GM12872 (cell line): Measurements from ENCODE around the gene KARS1.
A peak's percentile ranks its signal among the peaks of the same experiment; 100 is the strongest.

Source experiments
- TF ChIP-seq, protein P1 (sequence below): IDR thresholded peaks from 3 replicates; pipeline ENCODE4 v1.5.1; 2011; ENCODE audit warnings: low read depth, mild to moderate bottlenecking, low read length, moderate library complexity; ENCODE audit not compliant: insufficient read depth

Gene KARS1

DNA sequence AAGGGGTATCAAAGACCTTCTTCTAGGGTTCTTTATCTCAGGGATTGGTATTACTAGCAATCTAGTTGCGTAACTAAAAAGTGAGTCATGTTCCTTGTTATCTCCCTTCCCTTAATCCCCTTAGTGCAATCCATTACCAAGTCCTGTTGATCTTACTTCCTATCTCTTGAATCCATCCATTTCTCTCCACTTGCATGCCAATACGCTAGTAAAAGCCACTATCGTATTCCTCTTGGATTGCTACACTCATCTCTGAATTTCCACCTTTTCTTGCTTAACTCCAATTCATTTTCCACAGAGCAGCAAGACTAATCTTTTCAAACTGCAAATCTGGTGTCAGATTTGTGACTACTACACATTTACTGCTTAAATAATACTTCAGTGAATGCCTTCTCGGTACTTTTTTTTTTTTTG lies 22.5 kb downstream of the KARS1 start:
- TF ChIP-seq, protein P1, sequence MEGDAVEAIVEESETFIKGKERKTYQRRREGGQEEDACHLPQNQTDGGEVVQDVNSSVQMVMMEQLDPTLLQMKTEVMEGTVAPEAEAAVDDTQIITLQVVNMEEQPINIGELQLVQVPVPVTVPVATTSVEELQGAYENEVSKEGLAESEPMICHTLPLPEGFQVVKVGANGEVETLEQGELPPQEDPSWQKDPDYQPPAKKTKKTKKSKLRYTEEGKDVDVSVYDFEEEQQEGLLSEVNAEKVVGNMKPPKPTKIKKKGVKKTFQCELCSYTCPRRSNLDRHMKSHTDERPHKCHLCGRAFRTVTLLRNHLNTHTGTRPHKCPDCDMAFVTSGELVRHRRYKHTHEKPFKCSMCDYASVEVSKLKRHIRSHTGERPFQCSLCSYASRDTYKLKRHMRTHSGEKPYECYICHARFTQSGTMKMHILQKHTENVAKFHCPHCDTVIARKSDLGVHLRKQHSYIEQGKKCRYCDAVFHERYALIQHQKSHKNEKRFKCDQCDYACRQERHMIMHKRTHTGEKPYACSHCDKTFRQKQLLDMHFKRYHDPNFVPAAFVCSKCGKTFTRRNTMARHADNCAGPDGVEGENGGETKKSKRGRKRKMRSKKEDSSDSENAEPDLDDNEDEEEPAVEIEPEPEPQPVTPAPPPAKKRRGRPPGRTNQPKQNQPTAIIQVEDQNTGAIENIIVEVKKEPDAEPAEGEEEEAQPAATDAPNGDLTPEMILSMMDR, result no peak

DNA sequence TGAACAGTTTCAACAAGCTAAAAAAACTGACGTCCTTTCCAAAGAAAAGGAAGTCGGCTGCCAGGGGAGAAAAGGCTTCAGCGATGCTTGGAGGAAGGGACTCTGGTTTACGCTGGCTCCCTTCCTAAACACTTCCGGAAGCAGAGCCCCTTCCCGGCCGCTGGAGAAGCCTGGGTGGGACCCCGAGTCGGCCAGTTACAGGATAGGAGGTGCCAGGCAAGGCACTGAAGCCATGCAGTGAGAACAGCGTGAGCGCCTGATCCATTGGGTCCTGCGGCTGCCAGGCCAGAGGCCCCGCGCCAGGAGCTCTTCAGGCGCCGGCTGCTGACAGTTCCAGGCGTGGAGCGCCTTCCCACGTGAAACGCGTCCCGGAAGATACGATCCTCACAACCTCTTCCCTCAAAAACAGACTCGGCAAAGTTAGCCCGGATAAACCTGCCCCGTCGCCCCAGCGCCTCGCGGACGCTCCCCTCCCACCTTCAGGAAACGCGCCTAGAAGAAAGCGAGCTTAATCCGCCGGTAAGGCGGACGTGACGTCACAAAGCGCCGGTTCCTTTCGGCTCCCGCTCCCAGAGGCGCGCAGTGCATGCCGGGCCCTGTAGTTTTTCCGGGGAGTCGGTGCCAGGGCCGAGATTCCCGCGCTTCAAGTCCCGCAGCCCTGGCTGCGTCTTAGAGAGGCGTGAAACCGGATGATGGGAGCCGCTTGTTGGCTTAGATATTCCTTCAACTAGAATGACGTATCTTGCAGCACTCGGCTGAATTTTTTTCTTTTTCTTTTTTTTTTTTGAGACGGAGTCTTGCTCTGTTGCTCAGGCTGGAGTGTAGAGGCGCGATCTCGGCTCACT lies 24.5 kb downstream of the KARS1 start, which contains the start of gene ADAT1:
ADAT1 (minus strand) TSS at position 521 of the 845 bp plus-strand sequence. CDS start 2,482 bp downstream, outside the sequence.
- TF ChIP-seq, protein P1, result no peak

DNA sequence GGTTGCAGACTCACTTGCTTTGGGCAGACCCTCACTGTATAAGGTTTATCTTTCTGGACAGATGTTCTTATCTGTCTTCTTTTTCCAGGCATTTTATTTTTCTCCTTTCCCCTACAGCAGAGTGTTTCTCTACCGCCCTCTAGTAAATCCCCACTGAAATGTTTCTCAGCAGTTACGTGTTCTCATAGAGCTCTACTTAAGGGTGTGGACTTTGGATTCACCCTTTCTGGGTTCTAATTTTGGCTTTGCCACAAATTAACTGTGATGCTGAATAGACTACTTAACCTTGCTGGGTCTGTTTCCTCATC lies 26.3 kb downstream of the KARS1 start:
- TF ChIP-seq, protein P1, result peak; percentile 35; the same call in 2 of the 3 replicates

DNA sequence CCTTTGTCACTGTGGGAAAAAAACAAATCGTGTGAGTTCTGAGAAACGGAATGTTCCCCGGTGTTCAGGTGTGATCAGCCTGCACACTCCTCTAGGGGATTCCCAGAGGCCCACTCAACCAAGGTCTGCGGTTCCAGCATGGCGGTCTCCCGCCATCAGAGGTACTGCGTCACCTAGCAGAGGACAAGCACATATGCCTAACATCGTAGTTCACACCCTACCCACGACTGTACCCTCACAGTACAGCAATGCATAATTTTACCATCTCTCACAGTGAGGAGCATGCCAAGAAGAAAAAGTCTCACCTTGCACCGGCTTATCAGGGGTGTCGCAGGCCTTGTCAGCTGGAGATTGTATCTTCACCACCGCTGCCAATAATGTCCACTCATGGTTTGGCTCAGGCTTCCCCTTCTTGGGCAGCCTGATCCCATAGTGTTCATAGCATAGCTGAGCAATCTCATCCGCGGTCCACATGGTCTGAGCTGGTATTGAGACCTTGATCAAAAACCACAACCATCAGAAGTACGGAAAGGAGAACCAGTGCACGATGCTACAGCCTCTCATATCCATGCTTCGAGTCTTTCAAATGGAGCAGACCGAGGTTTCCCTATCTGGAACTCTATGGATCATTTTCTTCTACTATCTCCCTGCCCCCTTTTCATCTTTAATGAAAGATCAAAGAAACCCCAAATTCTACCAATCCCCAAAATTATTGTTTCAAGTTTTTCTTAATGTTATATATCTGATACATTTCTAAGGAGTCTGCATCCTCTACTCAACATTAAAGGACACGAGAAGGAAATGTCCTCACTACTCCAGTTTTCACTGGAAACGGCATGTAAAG lies 26.9 kb downstream of the KARS1 start:
- TF ChIP-seq, protein P1, result no peak

DNA sequence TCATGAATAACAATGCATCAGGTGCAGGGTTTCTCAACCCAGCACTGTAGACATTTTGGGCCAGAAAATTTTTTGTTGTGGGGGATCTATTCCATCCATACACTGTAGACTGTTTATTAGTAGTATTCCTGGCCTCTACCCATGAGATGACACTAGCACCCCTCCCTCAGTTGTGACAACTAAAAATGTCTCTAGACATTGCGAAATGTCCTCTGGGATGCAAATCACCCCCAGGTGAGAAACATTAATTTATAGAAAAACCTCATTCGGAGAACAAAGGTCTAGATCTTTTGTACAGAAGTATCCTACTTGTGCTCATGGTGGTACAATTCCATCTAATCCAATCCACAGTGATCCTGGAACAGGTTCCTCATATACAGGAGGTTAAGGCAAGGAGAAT lies 28.7 kb downstream of the KARS1 start:
- TF ChIP-seq, protein P1, result no peak

DNA sequence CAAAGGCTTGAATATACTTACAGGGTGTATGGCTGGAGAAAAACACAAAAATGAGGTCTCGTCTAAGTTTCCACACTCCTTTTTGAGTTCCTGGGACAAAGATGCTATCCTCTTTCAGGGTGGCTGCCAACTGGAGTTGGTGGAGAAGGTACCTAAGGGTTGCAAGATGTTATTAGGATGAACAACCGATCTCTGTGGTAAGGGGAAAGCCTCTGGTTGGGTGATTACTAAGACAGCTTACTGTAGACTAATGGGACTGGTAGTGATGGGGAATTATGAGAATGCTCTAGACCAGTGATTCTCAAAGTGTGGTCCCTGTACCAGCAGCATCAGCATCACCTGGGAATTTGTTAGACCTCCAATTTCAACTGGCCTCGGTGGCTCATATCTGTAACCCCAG lies 30.3 kb downstream of the KARS1 start:
- TF ChIP-seq, protein P1, result no peak

DNA sequence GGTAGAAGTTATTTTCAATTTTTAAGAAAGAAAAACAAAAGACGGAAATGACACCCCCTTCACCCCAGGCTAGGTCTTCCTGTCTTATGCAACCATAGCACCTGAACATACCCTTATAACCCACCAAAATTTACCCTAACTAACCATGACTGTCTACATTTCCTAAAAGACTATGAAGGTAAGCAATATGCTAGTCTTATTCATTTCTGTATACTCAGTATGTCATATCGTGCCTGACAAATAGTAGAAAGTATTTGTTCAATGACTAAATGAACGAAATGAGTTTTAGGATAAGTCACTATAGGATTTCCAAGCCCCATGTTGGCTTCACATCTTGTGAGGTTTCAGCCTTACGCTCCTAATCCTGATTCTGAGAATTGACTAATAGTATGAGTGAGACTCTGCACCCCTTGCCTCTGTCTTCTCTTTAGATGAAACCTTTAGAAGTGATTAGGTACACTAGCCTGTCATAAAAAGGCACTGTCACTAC lies 30.9 kb downstream of the KARS1 start:
- TF ChIP-seq, protein P1, result no peak
